ENCODE results near the gene DCDC2B.

The DCDC2B gene

GRCh38 chr1:32208469-32208868 lies 420 bp upstream of the DCDC2B start:
- Histone ChIP-seq H3K27me3 (ENCODE audit: control insufficient read depth, insufficient read depth, low read length) (peaks cover 9% of the 10 kb centered on the region), H3K27ac (ENCODE audit: low read depth, low read length) (no peak overlapping the region), H3K9ac (ENCODE audit: low read depth, low read length) (no peak overlapping the region), H3K9me3 (ENCODE audit: control insufficient read depth, insufficient read depth, low read length) (no peaks in the 10 kb centered on the region), H3K36me3 (ENCODE audit: control insufficient read depth, insufficient read depth, low read length) (peaks cover 9% of the 10 kb centered on the region), H3K4me3 (ENCODE audit: low read depth, low read length) (no peak overlapping the region), H3K4me1 (ENCODE audit: control insufficient read depth, insufficient read depth, low read length) (no peaks in the 10 kb centered on the region)

- H3K27ac ChIP-seq (ENCODE audit: low read depth, low read length), result no peak overlapping the region
- no peaks in the 10 kb centered on the region for H3K9me3 ChIP-seq (ENCODE audit: control insufficient read depth, insufficient read depth, low read length)
- no peaks in the 10 kb centered on the region for H3K27me3 ChIP-seq (ENCODE audit: control insufficient read depth, insufficient read depth, low read length)
- no peak overlapping the region for H3K9ac ChIP-seq (ENCODE audit: low read depth, low read length)
- no peak overlapping the region for H3K4me3 ChIP-seq (ENCODE audit: low read depth, low read length)
- H3K4me1 ChIP-seq (ENCODE audit: control insufficient read depth, insufficient read depth, low read length), result no peaks in the 10 kb centered on the region
- H3K36me3 ChIP-seq (ENCODE audit: control insufficient read depth, insufficient read depth, low read length), result peaks cover 31% of the 10 kb centered on the region
Measured at GRCh38 chr1:32215629-32216480, 7.0 kb downstream of the DCDC2B start.

- no peak overlapping the region for H3K27ac ChIP-seq (ENCODE audit: low read depth, low read length)
- H3K4me3 ChIP-seq (ENCODE audit: low read depth, low read length), result no peak overlapping the region
- peaks cover 7% of the 10 kb centered on the region for H3K4me1 ChIP-seq (ENCODE audit: control insufficient read depth, insufficient read depth, low read length)
- H3K27me3 ChIP-seq (ENCODE audit: control insufficient read depth, insufficient read depth, low read length), result no peaks in the 10 kb centered on the region
- H3K9ac ChIP-seq (ENCODE audit: low read depth, low read length), result no peak overlapping the region
- H3K9me3 ChIP-seq (ENCODE audit: control insufficient read depth, insufficient read depth, low read length), result no peaks in the 10 kb centered on the region
- H3K36me3 ChIP-seq (ENCODE audit: control insufficient read depth, insufficient read depth, low read length), result peaks cover 31% of the 10 kb centered on the region
Measured at GRCh38 chr1:32216566-32216965, 7.7 kb downstream of the DCDC2B start.

GRCh38 chr1:32219022-32219421 lies 10.1 kb downstream of the DCDC2B start:
- Histone ChIP-seq H3K36me3 (ENCODE audit: control insufficient read depth, insufficient read depth, low read length) (peaks cover 37% of the 10 kb centered on the region), H3K9ac (ENCODE audit: low read depth, low read length) (no peak overlapping the region), H3K27me3 (ENCODE audit: control insufficient read depth, insufficient read depth, low read length) (no peaks in the 10 kb centered on the region), H3K4me1 (ENCODE audit: control insufficient read depth, insufficient read depth, low read length) (peaks cover 8% of the 10 kb centered on the region), H3K27ac (ENCODE audit: low read depth, low read length) (no peak overlapping the region), H3K4me3 (ENCODE audit: low read depth, low read length) (no peak overlapping the region), H3K9me3 (ENCODE audit: control insufficient read depth, insufficient read depth, low read length) (no peaks in the 10 kb centered on the region)

GRCh38 chr1:32220746-32221580 lies 12.1 kb downstream of the DCDC2B start:
- H3K4me1 ChIP-seq (ENCODE audit: control insufficient read depth, insufficient read depth, low read length), result peaks cover 8% of the 10 kb centered on the region
- no peaks in the 10 kb centered on the region for H3K9me3 ChIP-seq (ENCODE audit: control insufficient read depth, insufficient read depth, low read length)
- H3K27me3 ChIP-seq (ENCODE audit: control insufficient read depth, insufficient read depth, low read length), result no peaks in the 10 kb centered on the region
- peaks cover 40% of the 10 kb centered on the region for H3K36me3 ChIP-seq (ENCODE audit: control insufficient read depth, insufficient read depth, low read length)
- peak overlapping the region; percentile 93 for H3K27ac ChIP-seq (ENCODE audit: low read depth, low read length)
- H3K9ac ChIP-seq (ENCODE audit: low read depth, low read length), result peak overlapping the region; percentile 56; the same call in 1 of the 2 replicates
- H3K4me3 ChIP-seq (ENCODE audit: low read depth, low read length), result peak overlapping the region; percentile 92

GRCh38 chr1:32221581-32221979 lies 12.7 kb downstream of the DCDC2B start:
- Histone ChIP-seq H3K9me3 (ENCODE audit: control insufficient read depth, insufficient read depth, low read length) (no peaks in the 10 kb centered on the region), H3K36me3 (ENCODE audit: control insufficient read depth, insufficient read depth, low read length) (peaks cover 41% of the 10 kb centered on the region), H3K9ac (ENCODE audit: low read depth, low read length) (peak overlapping the region; percentile 56), H3K4me3 (ENCODE audit: low read depth, low read length) (peak overlapping the region; percentile 92), H3K4me1 (ENCODE audit: control insufficient read depth, insufficient read depth, low read length) (peaks cover 8% of the 10 kb centered on the region), H3K27ac (ENCODE audit: low read depth, low read length) (peak overlapping the region; percentile 93), H3K27me3 (ENCODE audit: control insufficient read depth, insufficient read depth, low read length) (no peaks in the 10 kb centered on the region)

- H3K4me1 ChIP-seq (ENCODE audit: control insufficient read depth, insufficient read depth, low read length), result peaks cover 8% of the 10 kb centered on the region
- peaks cover 40% of the 10 kb centered on the region for H3K36me3 ChIP-seq (ENCODE audit: control insufficient read depth, insufficient read depth, low read length)
- H3K27ac ChIP-seq (ENCODE audit: low read depth, low read length), result peak within 1 kb of the TSS; percentile 93
- peak within 1 kb of the TSS; percentile 92 for H3K4me3 ChIP-seq (ENCODE audit: low read depth, low read length)
- peak within 1 kb of the TSS; percentile 61 for H3K9ac ChIP-seq (ENCODE audit: low read depth, low read length)
- no peaks in the 10 kb centered on the region for H3K27me3 ChIP-seq (ENCODE audit: control insufficient read depth, insufficient read depth, low read length)
- H3K9me3 ChIP-seq (ENCODE audit: control insufficient read depth, insufficient read depth, low read length), result no peaks in the 10 kb centered on the region
Measured at GRCh38 chr1:32221980-32222755, 13.3 kb downstream of the DCDC2B start, which contains the start of the genes EIF3I and TMEM234. TSS of gene EIF3I (plus strand) at chr1:32222407. CDS start at chr1:32222442, 35 bp downstream. TSS of gene TMEM234 (minus strand) at chr1:32222353. CDS start at chr1:32222322, 31 bp downstream.

GRCh38 chr1:32223683-32224082 lies 14.8 kb downstream of the DCDC2B start:
- Histone ChIP-seq H3K27me3 (ENCODE audit: control insufficient read depth, insufficient read depth, low read length) (no peaks in the 10 kb centered on the region), H3K9ac (ENCODE audit: low read depth, low read length) (no peak overlapping the region), H3K27ac (ENCODE audit: low read depth, low read length) (no peak overlapping the region), H3K4me1 (ENCODE audit: control insufficient read depth, insufficient read depth, low read length) (peaks cover 8% of the 10 kb centered on the region), H3K36me3 (ENCODE audit: control insufficient read depth, insufficient read depth, low read length) (peaks cover 53% of the 10 kb centered on the region), H3K9me3 (ENCODE audit: control insufficient read depth, insufficient read depth, low read length) (no peaks in the 10 kb centered on the region), H3K4me3 (ENCODE audit: low read depth, low read length) (no peak overlapping the region)

- Histone ChIP-seq H3K9ac (ENCODE audit: low read depth, low read length) (no peak overlapping the region), H3K4me3 (ENCODE audit: low read depth, low read length) (no peak overlapping the region), H3K9me3 (ENCODE audit: control insufficient read depth, insufficient read depth, low read length) (no peaks in the 10 kb centered on the region), H3K4me1 (ENCODE audit: control insufficient read depth, insufficient read depth, low read length) (peaks cover 8% of the 10 kb centered on the region), H3K27ac (ENCODE audit: low read depth, low read length) (no peak overlapping the region), H3K36me3 (ENCODE audit: control insufficient read depth, insufficient read depth, low read length) (peaks cover 58% of the 10 kb centered on the region), H3K27me3 (ENCODE audit: control insufficient read depth, insufficient read depth, low read length) (no peaks in the 10 kb centered on the region)
Measured at GRCh38 chr1:32224285-32224684, 15.4 kb downstream of the DCDC2B start.

- no peaks in the 10 kb centered on the region for H3K27me3 ChIP-seq (ENCODE audit: control insufficient read depth, insufficient read depth, low read length)
- H3K36me3 ChIP-seq (ENCODE audit: control insufficient read depth, insufficient read depth, low read length), result peaks cover 85% of the 10 kb centered on the region
- H3K27ac ChIP-seq (ENCODE audit: low read depth, low read length), result no peak overlapping the region
- H3K9ac ChIP-seq (ENCODE audit: low read depth, low read length), result no peak overlapping the region
- no peaks in the 10 kb centered on the region for H3K4me1 ChIP-seq (ENCODE audit: control insufficient read depth, insufficient read depth, low read length)
- no peaks in the 10 kb centered on the region for H3K9me3 ChIP-seq (ENCODE audit: control insufficient read depth, insufficient read depth, low read length)
- no peak overlapping the region for H3K4me3 ChIP-seq (ENCODE audit: low read depth, low read length)
Measured at GRCh38 chr1:32228771-32229170, 19.9 kb downstream of the DCDC2B start.
